NCI-H446 treated with DMSO at 0.1 percent for 48 hours (cell line): ENCODE data around the gene ZCCHC2.
A peak's percentile ranks its signal among the peaks of the same experiment; 100 is the strongest.

ENCODE experiments used
- DNase-seq: peaks from one replicate; lab custom pipeline; 2025; lab: John Stamatoyannopoulos, UW

ZCCHC2 gene

GRCh38 chr18:62510789-62511188 is 12.0 kb upstream of the ZCCHC2 start:
- DNase-seq = no peak

GRCh38 chr18:62512532-62512931 is 10.3 kb upstream of the ZCCHC2 start:
- DNase-seq = no peak

GRCh38 chr18:62512996-62513395 is 9.8 kb upstream of the ZCCHC2 start:
- DNase-seq = no peak

- no peak for DNase-seq
These were observed 8.3 kb upstream of the ZCCHC2 start for GRCh38 chr18:62514570-62514969.

- DNase-seq = no peak
These were observed 6.6 kb upstream of the ZCCHC2 start for GRCh38 chr18:62516242-62516641.

- no peak for DNase-seq
These were observed 4.1 kb upstream of the ZCCHC2 start for GRCh38 chr18:62518460-62519375.

GRCh38 chr18:62519684-62520083 is 3.1 kb upstream of the ZCCHC2 start:
- DNase-seq = no peak

GRCh38 chr18:62521082-62521481 is 1.7 kb upstream of the ZCCHC2 start:
- DNase-seq = no peak

- DNase-seq = no peak
These were observed 1.2 kb upstream of the ZCCHC2 start for GRCh38 chr18:62521593-62521992.

GRCh38 chr18:62522178-62522503 is 684 bp upstream of the ZCCHC2 start:
- DNase-seq = no peak

- DNase-seq = no peak
These were observed 397 bp downstream of the ZCCHC2 start for GRCh38 chr18:62523255-62523588.

- DNase-seq = no peak
These were observed 1.0 kb downstream of the ZCCHC2 start for GRCh38 chr18:62523631-62524439.

GRCh38 chr18:62524440-62525200 is 1.8 kb downstream of the ZCCHC2 start:
- DNase-seq = peak; percentile 15

- no peak for DNase-seq
These were observed 2.8 kb downstream of the ZCCHC2 start for GRCh38 chr18:62525608-62526007.

- peak; percentile 10 for DNase-seq
These were observed 3.5 kb downstream of the ZCCHC2 start for GRCh38 chr18:62526098-62527025.

GRCh38 chr18:62529597-62529996 is 6.8 kb downstream of the ZCCHC2 start:
- no peak for DNase-seq

GRCh38 chr18:62531078-62531477 is 8.3 kb downstream of the ZCCHC2 start:
- DNase-seq = no peak

- DNase-seq = no peak
These were observed 9.1 kb downstream of the ZCCHC2 start for GRCh38 chr18:62531931-62532330.

GRCh38 chr18:62536005-62536404 is 13.2 kb downstream of the ZCCHC2 start:
- no peak for DNase-seq

GRCh38 chr18:62537042-62537894 is 14.4 kb downstream of the ZCCHC2 start:
- DNase-seq = no peak

GRCh38 chr18:62537946-62538345 is 15.1 kb downstream of the ZCCHC2 start:
- no peak for DNase-seq
